Activated CD8-positive, alpha-beta memory T cell treated with anti-CD3 and anti-CD28 coated beads, Interleukin-2, amount 10 ng/mL, durations not matched to agents 7 days and 5 days (primary cell): ENCODE measurements around the gene FRS2. TPM values are rescaled to one million over a fixed set of nuclear protein-coding genes. Genes with fewer than 3 reads are reported as not detected.

Experiments
- ATAC-seq: fragments of 150-1000 bp; cut with Tn5 transposase; one replicate; pipeline ENCODE4 v1.10.0; 2021; ENCODE audit warnings: moderate library complexity
- CTCF ChIA-PET: fragments of 350-600 bp; sonication (Branson Sonifier 250); formaldehyde crosslinking; loops from one replicate; lab custom pipeline; 2021; ENCODE audit warnings: antibody characterized with exemption; lab: Charles Lee
- DNase-seq: peaks from one replicate; pipeline ENCODE4 v3.0.0-alpha.2; 2020
- H3K27ac Mint-ChIP-seq: one replicate; pipeline ENCODE4 v1.8.0; 2021; ENCODE audit warnings: mild to moderate bottlenecking, mixed read lengths
- H3K27me3 Mint-ChIP-seq: one replicate; pipeline ENCODE4 v1.8.0; 2021; ENCODE audit warnings: mixed read lengths
- H3K36me3 Mint-ChIP-seq: one replicate; pipeline ENCODE4 v1.8.0; 2021; ENCODE audit warnings: mild to moderate bottlenecking, mixed read lengths
- H3K4me1 Mint-ChIP-seq: one replicate; pipeline ENCODE4 v1.8.0; 2021; ENCODE audit warnings: mixed read lengths
- H3K4me3 Mint-ChIP-seq: one replicate; pipeline ENCODE4 v1.8.0; 2021; ENCODE audit warnings: mild to moderate bottlenecking, moderate library complexity, mixed read lengths
- H3K9me3 Mint-ChIP-seq: one replicate; pipeline ENCODE4 v1.8.0; 2022; ENCODE audit warnings: low read depth, mixed read lengths
- total RNA-seq, 2 experiments: library from RNA; stranded (reverse); gene quantifications; one replicate each; pipeline ENCODE4 v1.2.3, GENCODE V29; 2021

The FRS2 gene
- total RNA-seq, 2 experiments from 2014 or later, result 11.5 to 12.8 TPM

DNA sequence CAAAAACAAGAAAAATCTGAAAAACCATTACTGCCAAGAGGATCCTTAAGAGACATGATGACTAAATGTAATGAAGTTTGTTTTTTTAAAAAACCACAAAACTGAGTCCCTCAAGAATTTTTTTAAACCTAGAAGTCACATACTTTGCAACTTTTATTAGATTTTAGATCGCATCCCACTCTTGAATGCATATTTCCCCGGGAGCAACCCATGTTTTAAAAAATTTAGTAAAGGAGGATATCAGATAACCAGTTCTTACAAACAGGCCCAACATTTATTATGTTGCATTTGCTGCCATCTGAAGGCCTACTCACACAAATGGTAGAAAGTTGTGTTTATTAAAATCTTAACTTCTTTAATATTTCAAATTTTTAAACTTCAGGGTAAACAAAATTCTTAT, 70.8 kb downstream of the FRS2 start:
- no peak overlapping the region for H3K4me3 Mint-ChIP-seq
- peaks cover 8% of the 10 kb centered on the region for H3K4me1 Mint-ChIP-seq
- peaks cover 31% of the 10 kb centered on the region for H3K36me3 Mint-ChIP-seq
- CTCF ChIA-PET, result no interaction called here
- H3K27me3 Mint-ChIP-seq, result no peaks in the 10 kb centered on the region
- H3K27ac Mint-ChIP-seq, result no peak overlapping the region
- ATAC-seq (no peak), DNase-seq (no peak)
- H3K9me3 Mint-ChIP-seq, result peaks cover 12% of the 10 kb centered on the region

DNA sequence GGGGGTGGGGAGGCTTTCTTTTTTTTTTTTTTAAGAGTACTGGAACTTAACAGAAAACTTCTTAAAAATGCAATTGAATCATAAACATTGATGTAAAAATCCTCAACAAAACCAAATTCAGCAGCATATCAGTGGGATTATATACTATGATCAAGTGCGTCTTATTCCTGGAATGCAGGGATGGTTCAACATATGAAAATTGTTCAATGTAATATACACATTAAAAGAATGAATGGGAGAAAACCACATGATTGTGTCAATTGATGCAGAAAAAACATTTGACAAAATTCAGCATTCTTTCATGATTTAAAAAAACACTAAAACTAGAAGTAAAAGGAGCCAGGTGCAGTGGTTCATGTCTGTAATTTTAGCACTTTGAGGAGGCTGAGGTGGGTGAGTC, 73.9 kb downstream of the FRS2 start:
- H3K27ac Mint-ChIP-seq, result no peak overlapping the region
- peaks cover 37% of the 10 kb centered on the region for H3K36me3 Mint-ChIP-seq
- no peak overlapping the region for H3K4me3 Mint-ChIP-seq
- H3K9me3 Mint-ChIP-seq, result peaks cover 14% of the 10 kb centered on the region
- no peaks in the 10 kb centered on the region for H3K27me3 Mint-ChIP-seq
- ATAC-seq (no peak), DNase-seq (no peak)
- peaks cover 14% of the 10 kb centered on the region for H3K4me1 Mint-ChIP-seq
- CTCF ChIA-PET, result no interaction called here

DNA sequence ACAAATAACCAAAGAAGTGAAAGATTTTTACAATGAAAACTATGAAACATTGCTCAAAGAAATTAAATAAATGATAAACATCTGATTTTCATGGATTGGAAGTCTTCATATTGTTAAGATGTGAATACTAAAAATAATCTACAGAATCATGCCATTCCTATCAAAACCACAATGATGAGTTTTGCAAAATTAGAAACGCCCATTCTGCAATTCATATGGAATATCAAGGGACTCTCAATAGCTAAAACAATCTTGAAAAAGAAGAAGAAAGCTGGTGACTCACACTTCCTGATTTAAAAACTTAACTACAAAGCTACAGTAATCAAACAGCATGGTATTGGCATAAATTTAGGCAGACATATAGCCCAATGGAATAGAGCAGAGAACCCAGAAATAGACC, 74.9 kb downstream of the FRS2 start:
- Mint-ChIP-seq H3K27ac (no peak overlapping the region), H3K27me3 (no peaks in the 10 kb centered on the region), H3K36me3 (peaks cover 39% of the 10 kb centered on the region), H3K9me3 (peaks cover 14% of the 10 kb centered on the region), H3K4me3 (no peak overlapping the region), H3K4me1 (peaks cover 14% of the 10 kb centered on the region)
- ATAC-seq (no peak), DNase-seq (no peak)
- CTCF ChIA-PET, result interaction anchor here (0.7 kb wide), 1 partner anchor 187 kb away, joined by 5 read pairs; no protein-coding TSS in a partner anchor

DNA sequence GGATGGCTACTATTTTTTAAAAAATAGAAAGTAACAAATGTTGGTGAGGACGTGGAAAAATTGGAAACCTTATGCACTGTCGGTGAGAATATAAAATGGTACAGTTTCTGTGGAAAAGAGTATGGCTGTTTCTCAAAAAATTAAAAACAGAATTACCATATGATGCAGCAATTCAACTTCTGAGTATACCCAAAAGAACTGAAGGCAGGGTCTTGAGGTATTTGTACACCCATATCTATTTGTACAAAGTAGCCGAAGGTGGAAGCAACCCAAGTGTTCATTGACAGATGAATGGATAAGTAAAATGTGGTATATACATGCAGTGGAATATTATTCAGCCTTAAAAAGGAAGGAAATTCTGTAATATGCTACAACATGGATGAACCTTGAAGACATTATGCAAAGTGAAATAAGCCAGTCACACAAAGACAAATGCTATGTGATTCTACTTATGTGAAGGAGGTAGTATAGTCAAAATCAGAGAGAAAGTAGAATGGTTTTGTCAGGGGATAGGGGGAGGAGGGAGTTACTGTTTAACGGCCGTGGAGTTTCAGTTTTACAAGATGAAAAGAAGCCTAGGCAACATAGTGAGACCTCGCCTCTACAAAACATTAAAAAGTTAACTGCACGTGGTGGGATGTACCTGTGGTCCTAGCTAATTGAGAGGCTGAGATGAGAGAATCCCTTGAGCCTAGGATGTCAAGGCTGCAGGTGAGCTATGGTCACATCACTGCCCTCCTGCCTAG, 76.7 kb downstream of the FRS2 start:
- no peak for DNase-seq
- CTCF ChIA-PET, result no interaction called here
- no peak overlapping the region for H3K27ac Mint-ChIP-seq
- no peak for ATAC-seq
- H3K4me1 Mint-ChIP-seq, result peaks cover 14% of the 10 kb centered on the region
- H3K4me3 Mint-ChIP-seq, result no peak overlapping the region
- peaks cover 33% of the 10 kb centered on the region for H3K36me3 Mint-ChIP-seq
- no peaks in the 10 kb centered on the region for H3K27me3 Mint-ChIP-seq
- peaks cover 14% of the 10 kb centered on the region for H3K9me3 Mint-ChIP-seq

DNA sequence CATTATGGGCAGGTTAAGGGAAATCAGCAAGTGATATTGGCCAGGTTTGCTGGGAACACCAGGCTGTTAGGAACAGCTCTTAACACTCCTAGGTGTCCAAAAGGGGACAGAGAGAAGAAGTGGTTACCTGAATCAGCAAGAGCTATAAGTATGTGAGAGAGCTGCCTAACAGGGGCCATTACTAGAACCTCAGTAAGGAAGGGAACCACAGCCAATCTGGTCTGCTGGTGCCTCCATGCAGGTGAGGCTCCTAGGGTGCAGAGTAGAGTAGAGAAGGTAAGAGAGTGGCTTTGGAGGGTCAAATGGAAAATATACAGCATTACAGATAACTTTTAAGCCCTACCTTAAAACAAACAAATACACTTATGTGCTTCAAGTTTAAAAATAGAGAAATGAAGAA, 78.5 kb downstream of the FRS2 start:
- H3K4me1 Mint-ChIP-seq, result peaks cover 12% of the 10 kb centered on the region

DNA sequence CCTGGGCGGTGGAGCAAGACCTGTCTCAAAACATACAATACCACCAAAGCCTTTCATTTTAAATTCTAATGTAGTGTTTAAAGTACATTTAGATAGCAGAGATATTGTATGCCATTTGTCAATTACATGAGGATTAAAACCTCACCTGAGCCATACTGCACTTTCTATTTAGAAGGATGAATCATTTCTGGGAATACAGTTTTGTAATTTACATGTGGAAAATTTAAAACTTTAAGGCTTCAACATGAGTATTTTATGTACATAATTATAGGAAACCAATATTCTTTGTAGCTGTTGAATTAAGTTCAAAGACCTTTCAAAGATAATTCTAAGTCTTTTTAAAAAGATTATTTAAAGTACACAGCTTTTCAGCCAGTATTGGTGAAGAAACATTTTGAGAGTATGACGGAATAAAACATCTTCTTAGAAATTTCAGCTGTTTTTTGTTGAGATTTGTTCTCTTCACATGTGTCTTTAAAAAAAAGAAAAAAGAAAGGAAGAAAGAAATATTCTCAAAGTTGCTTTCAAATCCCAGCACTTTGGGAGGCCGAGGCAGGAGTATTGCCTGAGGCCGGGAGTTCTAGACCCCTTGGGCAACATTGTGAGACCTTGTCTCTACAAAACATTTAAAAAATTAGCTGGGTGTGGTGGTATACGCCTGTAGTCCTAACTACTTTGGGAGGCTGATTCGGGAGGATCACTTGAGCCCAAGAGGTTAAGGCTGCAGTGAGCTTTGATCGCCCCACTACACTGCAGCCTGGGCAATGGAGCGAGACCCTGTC, 80.6 kb downstream of the FRS2 start:
- DNase-seq, result no peak
- Mint-ChIP-seq H3K4me3 (no peak overlapping the region), H3K9me3 (peaks cover 5% of the 10 kb centered on the region), H3K27me3 (no peaks in the 10 kb centered on the region), H3K36me3 (peaks cover 15% of the 10 kb centered on the region), H3K4me1 (peaks cover 10% of the 10 kb centered on the region), H3K27ac (no peak overlapping the region)
- ATAC-seq, result no peak
- CTCF ChIA-PET, result interaction anchor here (1.1 to 1.3 kb wide), 2 partner anchors 35 to 193 kb away, joined by 3 read pairs; partner anchors contain the start of gene CCT2

More for the DNA sequence above, 78.5 kb downstream of the FRS2 start:
- ATAC-seq (no peak), DNase-seq (no peak)
- peaks cover 26% of the 10 kb centered on the region for H3K36me3 Mint-ChIP-seq
- peaks cover 10% of the 10 kb centered on the region for H3K9me3 Mint-ChIP-seq
- H3K27me3 Mint-ChIP-seq, result no peaks in the 10 kb centered on the region
- H3K27ac Mint-ChIP-seq, result no peak overlapping the region
- CTCF ChIA-PET, result no interaction called here
- H3K4me3 Mint-ChIP-seq, result no peak overlapping the region

DNA sequence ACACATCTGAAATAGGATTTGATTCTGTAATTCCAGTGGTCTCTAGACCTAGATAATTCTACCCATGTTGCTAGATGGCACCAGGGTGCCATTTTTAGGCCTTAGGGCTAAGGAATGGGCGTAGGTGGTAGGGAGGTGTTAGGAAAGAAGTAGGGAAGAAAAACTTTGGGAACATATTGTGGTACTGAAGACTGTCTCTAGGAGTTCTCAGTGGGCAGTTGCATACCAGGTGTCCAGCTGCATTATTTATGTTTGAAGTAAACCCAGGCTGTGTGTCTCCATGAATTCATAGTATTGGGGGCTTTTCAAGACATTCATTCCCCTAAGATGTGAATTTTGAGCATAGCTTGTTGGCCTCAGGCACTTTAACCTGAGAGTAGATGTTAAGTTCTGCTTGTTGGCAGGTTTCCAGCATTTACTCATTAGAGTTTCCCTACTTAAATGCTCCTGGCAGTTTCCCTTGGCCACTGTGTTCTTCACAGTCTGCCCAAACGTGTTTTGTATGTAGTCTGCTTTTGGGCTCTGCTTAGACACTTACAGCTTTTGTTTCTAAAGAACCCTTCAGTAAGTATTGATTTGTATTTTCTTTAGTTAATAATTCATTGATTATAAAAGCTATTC, 83.5 kb downstream of the FRS2 start:
- Mint-ChIP-seq H3K36me3 (peaks cover 4% of the 10 kb centered on the region), H3K4me1 (no peaks in the 10 kb centered on the region), H3K4me3 (no peak overlapping the region), H3K27ac (no peak overlapping the region), H3K9me3 (peaks cover under 1% of the 10 kb centered on the region), H3K27me3 (no peaks in the 10 kb centered on the region)
- DNase-seq (no peak), ATAC-seq (no peak)
- CTCF ChIA-PET, result interaction anchor here (1.0 to 1.6 kb wide), 2 partner anchors 16 to 17 kb away, joined by 3 to 4 read pairs; no protein-coding TSS in a partner anchor

DNA sequence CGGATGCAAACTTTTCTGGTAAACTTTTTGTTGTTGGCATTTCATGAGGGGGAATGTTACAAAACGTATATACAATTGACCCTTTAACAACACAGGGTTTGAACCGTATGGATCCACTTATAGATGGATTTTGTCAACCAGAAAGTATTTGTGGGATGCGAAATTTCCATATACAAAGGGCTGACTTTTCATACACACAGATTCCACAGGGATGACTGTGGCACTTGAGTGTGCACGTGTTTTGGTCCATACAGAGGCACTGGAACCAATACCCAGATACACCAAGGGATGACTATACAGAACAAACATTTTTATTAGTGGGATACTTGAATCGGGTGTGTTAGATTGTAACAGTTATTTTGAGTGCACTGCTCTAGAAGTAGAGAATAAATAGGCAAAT, 85.3 kb downstream of the FRS2 start:
- H3K27ac Mint-ChIP-seq, result no peak overlapping the region
- no peaks in the 10 kb centered on the region for H3K9me3 Mint-ChIP-seq
- CTCF ChIA-PET, result interaction anchor here (1.0 kb wide), 2 partner anchors 9 to 17 kb away, joined by 3 read pairs; no protein-coding TSS in a partner anchor
- ATAC-seq (no peak), DNase-seq (no peak)
- no peaks in the 10 kb centered on the region for H3K27me3 Mint-ChIP-seq
- no peak overlapping the region for H3K4me3 Mint-ChIP-seq
- no peaks in the 10 kb centered on the region for H3K4me1 Mint-ChIP-seq
- no peaks in the 10 kb centered on the region for H3K36me3 Mint-ChIP-seq

DNA sequence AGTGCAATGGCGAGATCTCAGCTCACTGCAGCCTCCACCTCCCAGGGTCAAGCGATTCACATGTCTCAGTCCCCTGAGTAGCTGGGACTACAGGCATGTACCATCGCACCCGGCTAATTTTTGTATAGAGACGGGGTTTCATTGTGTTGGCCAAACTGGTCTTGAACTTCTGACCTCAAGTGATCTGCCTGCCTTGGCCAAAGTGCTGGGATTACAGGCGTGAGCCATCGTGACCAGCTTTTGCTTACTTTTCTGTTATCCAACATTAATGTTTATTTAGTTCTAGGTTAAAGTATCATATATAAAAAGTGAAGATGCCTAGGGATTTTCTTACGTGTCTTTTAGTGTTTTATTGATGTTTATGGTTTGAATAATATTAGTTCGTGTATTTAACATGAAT, 86.2 kb downstream of the FRS2 start:
- H3K4me3 Mint-ChIP-seq, result no peak overlapping the region
- no peak for DNase-seq
- H3K36me3 Mint-ChIP-seq, result no peaks in the 10 kb centered on the region
- no peaks in the 10 kb centered on the region for H3K4me1 Mint-ChIP-seq
- ATAC-seq, result no peak
- no peak overlapping the region for H3K27ac Mint-ChIP-seq
- H3K27me3 Mint-ChIP-seq, result no peaks in the 10 kb centered on the region
- H3K9me3 Mint-ChIP-seq, result no peaks in the 10 kb centered on the region
- CTCF ChIA-PET, result interaction anchor here (1.0 kb wide), 1 partner anchor 8 kb away, joined by 3 read pairs; no protein-coding TSS in a partner anchor

DNA sequence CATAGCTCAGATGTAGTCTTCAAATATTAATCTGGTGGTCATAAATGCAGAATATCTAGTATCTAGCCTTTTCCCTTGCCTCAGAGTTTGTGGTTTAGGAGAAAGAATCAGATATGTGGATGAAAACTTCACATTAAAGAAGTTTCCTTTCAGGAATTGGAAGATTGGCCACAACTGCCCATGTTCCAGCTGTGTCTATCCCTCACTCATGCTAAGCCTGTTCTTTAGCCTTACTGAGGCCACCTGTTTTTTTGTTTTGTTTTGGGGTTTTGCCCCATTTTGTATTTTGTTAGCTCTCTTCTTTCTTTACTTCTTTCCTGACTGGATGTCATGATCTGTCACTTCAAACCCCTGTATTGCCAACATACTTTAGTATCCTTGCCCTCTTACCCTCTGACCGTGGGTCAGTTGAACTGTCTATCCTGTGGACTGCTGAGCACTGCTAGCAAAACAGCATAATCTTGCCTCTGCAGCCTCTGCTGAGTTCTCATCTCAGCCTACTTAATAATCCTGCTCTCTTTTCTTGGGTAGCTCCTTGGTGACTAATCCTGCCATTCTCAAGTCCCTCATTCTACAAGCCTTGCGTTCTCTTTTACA, 93.1 kb downstream of the FRS2 start:
- peaks cover 3% of the 10 kb centered on the region for H3K36me3 Mint-ChIP-seq
- CTCF ChIA-PET, result interaction anchor here (0.9 to 1.6 kb wide), 3 partner anchors 7 to 29 kb away, joined by 3 to 4 read pairs (median 4); no protein-coding TSS in a partner anchor
- no peaks in the 10 kb centered on the region for H3K9me3 Mint-ChIP-seq
- H3K4me3 Mint-ChIP-seq, result no peak overlapping the region
- H3K27me3 Mint-ChIP-seq, result no peaks in the 10 kb centered on the region
- DNase-seq (no peak), ATAC-seq (no peak)
- no peak overlapping the region for H3K27ac Mint-ChIP-seq
- peaks cover 4% of the 10 kb centered on the region for H3K4me1 Mint-ChIP-seq

DNA sequence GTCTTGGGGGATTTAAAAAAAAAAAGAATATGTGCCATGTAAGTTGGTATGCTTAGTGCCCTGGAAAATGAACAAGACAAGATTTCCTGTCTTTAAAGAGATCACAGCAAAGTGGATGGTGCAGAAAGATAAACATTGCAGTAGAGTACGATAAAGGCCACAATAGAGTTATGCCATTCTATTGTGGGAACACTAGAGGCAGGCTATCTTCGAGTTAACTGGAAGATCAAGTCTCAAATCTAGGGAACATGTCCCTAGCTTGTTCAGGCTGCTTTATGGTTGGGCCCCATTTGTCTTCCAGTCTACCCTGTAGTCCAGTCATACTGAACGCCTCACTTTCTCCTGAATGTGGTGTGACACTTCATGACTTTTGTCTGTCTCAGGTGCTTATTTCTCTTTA, 96.4 kb downstream of the FRS2 start:
- Mint-ChIP-seq H3K36me3 (peaks cover 7% of the 10 kb centered on the region), H3K4me3 (no peak overlapping the region), H3K27me3 (no peaks in the 10 kb centered on the region), H3K9me3 (no peaks in the 10 kb centered on the region), H3K4me1 (peaks cover 4% of the 10 kb centered on the region), H3K27ac (no peak overlapping the region)
- no peak for DNase-seq
- no peak for ATAC-seq
- CTCF ChIA-PET, result interaction anchor here (1.5 to 6.1 kb wide), 2 partner anchors 209 to 276 kb away, joined by 5 to 59 read pairs; no protein-coding TSS in a partner anchor

DNA sequence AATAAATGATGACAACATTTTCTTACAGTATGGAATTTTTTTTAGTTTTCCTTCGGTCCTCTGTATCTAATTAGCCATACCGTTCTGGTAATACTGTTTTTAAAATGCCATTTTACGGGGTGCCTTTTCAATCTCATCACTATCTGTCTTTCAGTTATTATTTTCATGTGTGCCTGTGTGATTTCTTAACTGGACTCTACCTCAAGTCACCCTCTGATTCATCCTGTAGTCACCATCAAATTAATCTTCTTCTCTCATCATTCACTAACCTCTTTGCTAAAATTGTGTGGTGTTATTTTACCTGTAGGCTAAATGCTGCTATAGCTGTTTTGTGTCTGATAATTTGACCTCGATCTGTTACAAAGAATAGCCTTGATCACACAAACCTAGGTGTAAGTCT, 99.0 kb downstream of the FRS2 start:
- no peak overlapping the region for H3K4me3 Mint-ChIP-seq
- ATAC-seq, result no peak

More for the DNA sequence above, 99.0 kb downstream of the FRS2 start:
- CTCF ChIA-PET, result interaction anchor here (0.8 to 6.1 kb wide), 8 partner anchors 11 to 278 kb away, joined by 3 to 59 read pairs (median 6); partner anchors contain the start of gene CCT2
- Mint-ChIP-seq H3K27ac (no peak overlapping the region), H3K27me3 (no peaks in the 10 kb centered on the region), H3K4me1 (peaks cover 4% of the 10 kb centered on the region), H3K9me3 (no peaks in the 10 kb centered on the region), H3K36me3 (peaks cover 15% of the 10 kb centered on the region)
- DNase-seq, result no peak
